HepG2 (cell line): ENCODE results near the gene TRAPPC5. TPM values are rescaled to one million over a fixed set of nuclear protein-coding genes. Genes with fewer than 3 reads are reported as not detected.

Experiments
- ATF7-NPFF ChIP-seq: sonication (generic); formaldehyde crosslinking; IDR thresholded peaks from 2 replicates; pipeline ENCODE4 v1.8.1; 2023; ENCODE audit warnings: mild to moderate bottlenecking, low read depth, missing genetic modification reagents, moderate library complexity
- CBX5 ChIP-seq: sonication (generic); formaldehyde crosslinking; IDR thresholded peaks from 2 replicates; pipeline ENCODE4 v1.4.0; 2020; ENCODE audit warnings: missing genetic modification reagents, borderline replicate concordance
- CEBPG ChIP-seq: IDR thresholded peaks from 2 replicates; pipeline ENCODE4 v1.6.1; 2016
- DMAP1 ChIP-seq: IDR thresholded peaks from 2 replicates; pipeline ENCODE4 v1.6.1; 2016
- E2F2 ChIP-seq: sonication (generic); formaldehyde crosslinking; IDR thresholded peaks from 2 replicates; pipeline ENCODE4 v1.4.0; 2020; ENCODE audit warnings: missing genetic modification reagents, borderline replicate concordance
- FOXM1 ChIP-seq: sonication (generic); formaldehyde crosslinking; IDR thresholded peaks from 2 replicates; pipeline ENCODE4 v1.5.0; 2020; ENCODE audit warnings: missing genetic modification reagents
- FOXO4 ChIP-seq: sonication (generic); formaldehyde crosslinking; conservative IDR thresholded peaks from 2 replicates; pipeline ENCODE4 v1.8.1; 2023; ENCODE audit warnings: missing genetic modification reagents
- HMGA1 ChIP-seq: sonication (generic); formaldehyde crosslinking; conservative IDR thresholded peaks from 2 replicates; pipeline ENCODE4 v1.4.0; 2020; ENCODE audit warnings: missing genetic modification reagents
- HMGXB3 ChIP-seq: sonication (generic); formaldehyde crosslinking; IDR thresholded peaks from 2 replicates; pipeline ENCODE4 v1.4.0; 2020; ENCODE audit warnings: missing genetic modification reagents, borderline replicate concordance
- HOXA3 ChIP-seq: sonication (generic); formaldehyde crosslinking; IDR thresholded peaks from 2 replicates; pipeline ENCODE4 v1.5.0; 2020; ENCODE audit warnings: missing genetic modification reagents
- JUNB ChIP-seq: sonication (generic); formaldehyde crosslinking; IDR thresholded peaks from 2 replicates; pipeline ENCODE4 v1.8.0; 2022; ENCODE audit warnings: missing genetic modification reagents, mild to moderate bottlenecking, borderline replicate concordance
- MBNL3 ChIP-seq: fragments of 250-450 bp; sonication (Bioruptor Pico); conservative IDR thresholded peaks from 2 replicates; pipeline ENCODE4 v1.8.0; 2022; ENCODE audit warnings: mild to moderate bottlenecking, inconsistent platforms
- TRAFD1 ChIP-seq: sonication (generic); formaldehyde crosslinking; IDR thresholded peaks from 2 replicates; pipeline ENCODE4 v1.5.1; 2020; ENCODE audit warnings: missing genetic modification reagents, mild to moderate bottlenecking, borderline replicate concordance
- ZBTB3 ChIP-seq: sonication (generic); formaldehyde crosslinking; IDR thresholded peaks from 2 replicates; pipeline ENCODE4 v1.4.0; 2020; ENCODE audit warnings: low read depth, mild to moderate bottlenecking, moderate library complexity, missing genetic modification reagents, borderline replicate concordance
- ZFP62 ChIP-seq: sonication (generic); formaldehyde crosslinking; IDR thresholded peaks from 2 replicates; pipeline ENCODE4 v1.4.0; 2020; ENCODE audit warnings: missing genetic modification reagents
- ZNF136 ChIP-seq: sonication (generic); formaldehyde crosslinking; IDR thresholded peaks from 2 replicates; pipeline ENCODE4 v1.8.1; 2022; ENCODE audit warnings: low read depth, mild to moderate bottlenecking, moderate library complexity, missing genetic modification reagents
- ZNF331 ChIP-seq: sonication (generic); formaldehyde crosslinking; IDR thresholded peaks from 2 replicates; pipeline ENCODE4 v1.4.0; 2020; ENCODE audit warnings: missing genetic modification reagents
- ZNF367 ChIP-seq: sonication (generic); formaldehyde crosslinking; IDR thresholded peaks from 2 replicates; pipeline ENCODE4 v1.4.0; 2020; ENCODE audit warnings: missing genetic modification reagents, borderline replicate concordance
- ZNF503 ChIP-seq: sonication (generic); formaldehyde crosslinking; IDR thresholded peaks from 2 replicates; pipeline ENCODE4 v1.4.0; 2020; ENCODE audit warnings: missing genetic modification reagents
- polyA plus RNA-seq, 8 experiments: library from polyadenylated mRNA; depleted of rRNA in 3 of 8; stranded (reverse) in 7 of 8; unstranded in 1 of 8; fragments of >200 nt; fragmentation: Illumina TruSeq in 4 of 8; extraction: Trizol in 4 of 8; gene quantifications; 2 replicates each; pipeline versions ENCODE4 v1.2.1 to v1.2.3, GENCODE V29; 2011 to 2016; ENCODE audit warnings: low read depth in 4 of 8, missing spikeins in 1 of 8, mixed read lengths in 1 of 8; ENCODE audit not compliant: insufficient read depth in 1 of 8
- total RNA-seq, 5 experiments: library from RNA; depleted of rRNA; stranded (reverse); fragments of >200 nt; fragmentation: Illumina TruSeq; extraction: Trizol; gene quantifications; 2 replicates each; pipeline ENCODE4 v1.2.3, GENCODE V29; 2016; ENCODE audit warnings: low read depth in 1 of 5

The TRAPPC5 gene
- total and polyA plus RNA-seq, 2 of the 13 experiments (the other 11 are each of a cell fraction or from before 2014, with no cell fraction given) = 38.5 to 78.7 TPM

GRCh38 chr19:7636691-7637373 is 43.8 kb upstream of the TRAPPC5 start, which contains the start of gene STXBP2 (continued):
- TF ChIP-seq ZNF136 (CRISPR knock-in tag) = no peak
- TF ChIP-seq CBX5 (CRISPR knock-in tag) = 0 out of 2 replicates have a peak, but pooled peaks have one; percentile 42
- no peak for TF ChIP-seq ZNF503 (CRISPR knock-in tag)
- no peak for TF ChIP-seq DMAP1 (CRISPR knock-in tag)
- TF ChIP-seq HMGXB3 (CRISPR knock-in tag) = peak; percentile 54; the same call in 1 of the 2 replicates
- TF ChIP-seq ZNF367 (CRISPR knock-in tag) = no peak
- TF ChIP-seq MBNL3 (CRISPR knock-in tag) = no peak
- no peak for TF ChIP-seq HMGA1 (CRISPR knock-in tag)
- no peak for TF ChIP-seq FOXM1 (CRISPR knock-in tag)
- TF ChIP-seq TRAFD1 (CRISPR knock-in tag) = no peak
- no peak for TF ChIP-seq ZFP62 (CRISPR knock-in tag)
- no peak; the same call in 1 of the 2 replicates for TF ChIP-seq ZBTB3
- TF ChIP-seq ZNF331 (CRISPR knock-in tag) = no peak
- no peak for TF ChIP-seq FOXO4 (CRISPR knock-in tag)
- TF ChIP-seq E2F2 (CRISPR knock-in tag) = no peak
- peak; percentile 57 for TF ChIP-seq HOXA3 (CRISPR knock-in tag)
- TF ChIP-seq ATF7-NPFF (CRISPR knock-in tag) = peak; percentile 80
- TF ChIP-seq CEBPG (CRISPR knock-in tag) = peak; percentile 15; the same call in 1 of the 2 replicates
- TF ChIP-seq JUNB = no peak
